Cardiac muscle cell (in vitro differentiated cells and primary cell): ENCODE data around the gene PRKAG2. TPM values are rescaled to one million over a fixed set of nuclear protein-coding genes. Genes with fewer than 3 reads are reported as not detected.

Experiments
- DNase-seq, 2 donors: peaks; one replicate each; pipeline versions ENCODE4 v3.0.0 to v3.0.0-alpha.2; 2010 to 2017; ENCODE audit warnings: low read depth in 1 of 2, low spot score in 1 of 2
- H3K27ac ChIP-seq: fragments of 200-600 bp; sonication (generic); 2 replicates; pipeline ENCODE4 v1.5.1; 2016
- H3K27me3 ChIP-seq: fragments of 200-600 bp; sonication (generic); 2 replicates; pipeline ENCODE4 v1.6.0; 2016; ENCODE audit warnings: control low read depth
- H3K36me3 ChIP-seq: fragments of 200-600 bp; sonication (generic); 2 replicates; pipeline ENCODE4 v1.5.1; 2016; ENCODE audit warnings: control low read depth
- H3K4me1 ChIP-seq: fragments of 200-600 bp; sonication (generic); 2 replicates; pipeline ENCODE4 v1.8.1; 2017; ENCODE audit warnings: low read depth, mild to moderate bottlenecking, mixed run types
- H3K4me3 ChIP-seq: fragments of 200-600 bp; sonication (generic); 2 replicates; pipeline ENCODE4 v1.5.1; 2016; ENCODE audit warnings: mild to moderate bottlenecking
- H3K9me3 ChIP-seq: fragments of 200-600 bp; sonication (generic); 2 replicates; pipeline ENCODE4 v1.5.1; 2017; ENCODE audit warnings: low read depth, mild to moderate bottlenecking, control low read depth
- polyA plus RNA-seq: library from polyadenylated mRNA; unstranded; fragments of >200 nt; fragmentation: Nextera tagmentation; extraction: Ambion mirVana; gene quantifications from 2 replicates; pipeline ENCODE4 v1.2.1, GENCODE V29; 2016
- total RNA-seq: library from RNA; depleted of rRNA; stranded (reverse); fragments of >200 nt; gene quantifications from 2 replicates; pipeline ENCODE4 v1.2.3, GENCODE V29; 2016
- TF ChIP-seq, protein P1 (sequence below): IDR thresholded peaks from 2 replicates; pipeline ENCODE4 v1.5.1; 2012; ENCODE audit warnings: low read depth, mild to moderate bottlenecking, low read length

The PRKAG2 gene
- total and polyA plus RNA-seq, 2 experiments from 2014 or later = 43.4 to 85.3 TPM

DNA sequence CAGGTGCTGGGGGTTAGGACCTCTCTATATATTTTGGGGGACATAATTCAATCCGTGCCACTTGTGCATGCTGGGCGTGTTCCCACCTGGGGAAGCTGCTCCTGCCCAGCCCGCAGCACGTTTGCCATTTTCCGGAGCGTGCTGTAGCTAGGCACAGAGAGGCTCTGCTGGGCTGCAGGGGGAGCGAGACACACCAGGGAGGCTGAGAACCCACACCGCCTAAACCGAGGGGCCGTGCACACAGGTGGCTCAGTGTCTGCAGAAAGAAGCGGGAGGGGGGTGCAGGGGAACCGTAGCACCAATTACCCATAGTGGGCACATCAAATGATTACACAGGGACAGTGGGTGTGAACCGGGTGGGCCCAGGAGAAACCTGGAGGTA lies 27.0 kb downstream of the PRKAG2 start:
- H3K4me1 ChIP-seq = no peaks in the 10 kb centered on the region
- H3K4me3 ChIP-seq = no peak overlapping the region
- TF ChIP-seq, protein P1, sequence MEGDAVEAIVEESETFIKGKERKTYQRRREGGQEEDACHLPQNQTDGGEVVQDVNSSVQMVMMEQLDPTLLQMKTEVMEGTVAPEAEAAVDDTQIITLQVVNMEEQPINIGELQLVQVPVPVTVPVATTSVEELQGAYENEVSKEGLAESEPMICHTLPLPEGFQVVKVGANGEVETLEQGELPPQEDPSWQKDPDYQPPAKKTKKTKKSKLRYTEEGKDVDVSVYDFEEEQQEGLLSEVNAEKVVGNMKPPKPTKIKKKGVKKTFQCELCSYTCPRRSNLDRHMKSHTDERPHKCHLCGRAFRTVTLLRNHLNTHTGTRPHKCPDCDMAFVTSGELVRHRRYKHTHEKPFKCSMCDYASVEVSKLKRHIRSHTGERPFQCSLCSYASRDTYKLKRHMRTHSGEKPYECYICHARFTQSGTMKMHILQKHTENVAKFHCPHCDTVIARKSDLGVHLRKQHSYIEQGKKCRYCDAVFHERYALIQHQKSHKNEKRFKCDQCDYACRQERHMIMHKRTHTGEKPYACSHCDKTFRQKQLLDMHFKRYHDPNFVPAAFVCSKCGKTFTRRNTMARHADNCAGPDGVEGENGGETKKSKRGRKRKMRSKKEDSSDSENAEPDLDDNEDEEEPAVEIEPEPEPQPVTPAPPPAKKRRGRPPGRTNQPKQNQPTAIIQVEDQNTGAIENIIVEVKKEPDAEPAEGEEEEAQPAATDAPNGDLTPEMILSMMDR = no peak
- no peaks in the 10 kb centered on the region for H3K9me3 ChIP-seq
- no peak overlapping the region for H3K27ac ChIP-seq
- H3K36me3 ChIP-seq = no peaks in the 10 kb centered on the region
- H3K27me3 ChIP-seq = no peaks in the 10 kb centered on the region
- no peak for DNase-seq

DNA sequence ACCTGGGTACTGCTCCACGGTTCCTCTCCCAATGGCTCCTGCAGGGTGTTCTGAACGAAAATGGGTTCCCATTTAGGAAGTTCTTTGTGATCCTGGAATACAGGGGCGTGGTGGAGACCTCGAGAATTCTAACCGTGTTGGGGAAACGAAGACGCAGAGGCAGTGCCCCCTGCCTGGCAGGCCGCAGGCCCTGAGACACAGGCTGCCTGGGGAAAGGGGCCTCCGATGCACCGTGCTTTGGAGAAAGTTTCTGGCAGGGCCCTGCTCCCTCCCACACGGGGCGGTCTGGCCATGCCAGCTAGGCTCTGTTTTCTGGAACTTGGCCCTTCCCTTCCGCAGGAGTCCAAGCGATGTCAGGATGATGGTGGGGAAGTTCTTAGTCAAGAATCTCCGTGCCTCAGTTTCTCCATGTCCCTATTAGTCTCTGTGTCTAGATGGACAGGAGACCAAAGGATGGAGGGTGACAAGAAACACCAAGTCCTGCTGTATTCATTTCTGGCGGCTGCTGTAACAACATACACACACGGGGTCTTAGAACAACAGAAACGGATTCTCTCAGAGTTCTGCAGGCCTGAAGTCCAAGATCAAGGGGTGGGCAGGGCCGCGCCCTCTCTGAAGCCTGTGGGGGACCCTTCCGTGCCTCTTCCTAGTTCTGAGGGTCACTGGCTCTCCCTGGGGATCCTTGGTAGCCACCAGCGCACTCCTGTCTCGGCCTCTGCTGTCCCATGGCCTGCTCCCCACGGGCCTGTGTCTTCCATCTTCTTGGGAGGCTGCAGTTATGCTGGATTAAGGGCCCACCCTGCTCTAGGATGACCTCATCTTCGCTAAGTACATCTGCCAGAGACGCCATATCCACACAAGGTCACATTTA lies 27.7 kb downstream of the PRKAG2 start:
- H3K36me3 ChIP-seq = no peaks in the 10 kb centered on the region
- H3K9me3 ChIP-seq = no peaks in the 10 kb centered on the region
- TF ChIP-seq, protein P1 = no peak
- H3K4me3 ChIP-seq = no peak overlapping the region
- DNase-seq = no peak
- no peaks in the 10 kb centered on the region for H3K27me3 ChIP-seq
- no peak overlapping the region for H3K27ac ChIP-seq
- H3K4me1 ChIP-seq = no peaks in the 10 kb centered on the region

DNA sequence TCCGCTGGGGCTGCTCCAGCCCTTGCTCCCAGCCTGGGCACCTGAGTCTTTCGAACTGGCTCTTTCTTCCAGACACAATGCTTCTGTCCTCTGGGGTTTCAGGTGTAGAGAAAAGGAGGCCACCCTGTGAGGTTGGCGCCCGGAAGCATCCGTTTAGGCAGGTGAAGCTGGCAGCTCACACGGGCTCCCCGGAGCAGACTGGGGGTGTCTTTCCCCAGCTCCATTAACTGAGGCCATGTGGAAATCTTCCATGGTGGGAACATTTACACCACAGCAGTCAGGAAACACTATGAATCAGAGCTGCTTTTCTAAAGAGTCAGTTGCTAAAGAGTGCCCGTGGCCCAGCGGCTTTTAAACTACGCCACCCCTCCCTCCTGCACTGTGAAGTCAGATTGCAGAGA lies 29.2 kb downstream of the PRKAG2 start:
- Histone ChIP-seq H3K9me3 (no peaks in the 10 kb centered on the region), H3K4me3 (no peak overlapping the region), H3K4me1 (no peaks in the 10 kb centered on the region), H3K27ac (no peak overlapping the region), H3K36me3 (no peaks in the 10 kb centered on the region), H3K27me3 (no peaks in the 10 kb centered on the region)
- TF ChIP-seq, protein P1 = no peak
- peak in 1 of 2 donors; percentile 26 for DNase-seq

DNA sequence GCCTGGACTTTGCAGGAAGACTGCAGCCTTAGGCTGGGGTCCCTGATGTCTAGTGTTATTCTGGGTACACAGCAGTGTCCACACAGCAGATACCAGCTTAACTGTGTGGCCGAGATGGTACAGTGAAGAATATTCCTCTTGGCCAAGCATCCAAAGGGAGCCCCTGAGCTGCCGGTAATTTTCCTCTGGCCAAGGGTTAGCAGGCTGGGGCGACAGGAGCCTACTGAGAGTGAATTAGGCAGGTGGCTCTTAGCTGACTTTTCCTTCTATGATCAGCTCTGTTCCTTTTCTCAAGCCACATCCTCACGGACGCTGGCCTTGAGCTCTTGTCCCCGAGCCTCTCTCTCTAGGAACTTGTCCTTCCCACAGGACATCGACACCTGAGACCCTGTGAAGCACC lies 29.8 kb downstream of the PRKAG2 start:
- TF ChIP-seq, protein P1 = no peak
- H3K4me3 ChIP-seq = no peak overlapping the region
- H3K36me3 ChIP-seq = no peaks in the 10 kb centered on the region
- H3K9me3 ChIP-seq = no peaks in the 10 kb centered on the region
- DNase-seq = no peak
- H3K27ac ChIP-seq = no peak overlapping the region
- H3K27me3 ChIP-seq = no peaks in the 10 kb centered on the region
- no peaks in the 10 kb centered on the region for H3K4me1 ChIP-seq

DNA sequence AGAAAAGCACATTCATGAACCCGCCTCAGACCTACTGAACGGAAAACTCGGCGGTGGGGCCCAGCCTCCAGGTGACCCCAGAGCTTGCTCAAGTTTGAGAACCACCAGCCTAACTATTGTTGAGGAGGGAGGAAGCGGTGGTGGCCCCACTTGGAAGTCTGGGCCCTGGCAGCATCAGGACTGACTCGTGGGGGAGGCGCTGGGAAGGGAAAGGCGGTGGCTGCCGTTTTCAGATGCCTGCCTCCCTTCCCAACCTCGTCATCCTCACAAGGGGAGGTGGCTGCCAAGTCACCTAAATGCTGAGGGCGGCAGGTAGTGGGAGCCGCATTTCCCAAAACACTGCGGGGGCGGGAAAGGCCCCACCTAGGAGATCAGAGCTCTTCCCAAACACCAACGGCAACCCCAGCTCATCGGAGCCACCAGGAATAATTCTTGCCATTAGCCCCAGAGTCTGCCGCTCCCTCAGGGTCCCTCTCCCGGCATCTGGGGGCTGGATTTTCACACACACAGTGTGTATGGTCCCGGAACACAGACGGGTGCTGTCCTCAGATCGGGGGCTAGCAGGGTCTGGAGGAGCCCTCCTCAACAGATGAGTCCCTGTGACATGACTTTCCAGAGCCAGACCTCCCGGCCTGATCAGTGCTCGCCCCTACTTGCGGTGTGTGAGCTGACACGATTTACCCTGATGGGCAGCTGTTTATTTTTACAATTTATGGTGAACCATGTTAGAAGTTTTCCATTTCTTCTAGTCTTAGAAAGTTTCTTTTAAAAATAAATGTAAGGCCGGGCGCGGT lies 31.3 kb downstream of the PRKAG2 start:
- no peaks in the 10 kb centered on the region for H3K9me3 ChIP-seq
- no peak overlapping the region for H3K4me3 ChIP-seq
- DNase-seq = no peak
- TF ChIP-seq, protein P1 = no peak
- H3K27me3 ChIP-seq = no peaks in the 10 kb centered on the region
- H3K27ac ChIP-seq = no peak overlapping the region
- no peaks in the 10 kb centered on the region for H3K36me3 ChIP-seq
- H3K4me1 ChIP-seq = no peaks in the 10 kb centered on the region
